GM23338 (cell line): ENCODE data around the gene NKX3-2. TPM values are rescaled to one million over a fixed set of nuclear protein-coding genes. Genes with fewer than 3 reads are reported as not detected.

Experiments used
- ATAC-seq: fragments of 200-7000 bp; cut with Tn5 transposase; 3 replicates; pipeline ENCODE4 v1.9.1; 2020
- DNase-seq: peaks from one replicate; pipeline ENCODE4 v3.0.0-alpha.2; 2015; ENCODE audit warnings: low spot score
- H2AFZ ChIP-seq: fragments of 200-600 bp; sonication (generic); 2 replicates; pipeline ENCODE4 v1.8.0; 2016; ENCODE audit warnings: antibody characterized with exemption, mild to moderate bottlenecking, moderate library complexity
- H3F3A ChIP-seq: fragments of 200-600 bp; sonication (generic); replicated peaks from 2 replicates; pipeline ENCODE4 v1.8.0; 2017; ENCODE audit warnings: antibody characterized with exemption, mixed run types, low read depth
- H3K27ac ChIP-seq: fragments of 200-600 bp; sonication (generic); 2 replicates; pipeline ENCODE4 v1.6.1; 2016; ENCODE audit warnings: low read depth
- H3K27me3 ChIP-seq: fragments of 200-600 bp; sonication (generic); 2 replicates; pipeline ENCODE4 v1.8.0; 2016; ENCODE audit warnings: mild to moderate bottlenecking, mixed run types, moderate library complexity; ENCODE audit not compliant: insufficient read depth
- H3K36me3 ChIP-seq: fragments of 200-600 bp; sonication (generic); 2 replicates; pipeline ENCODE4 v1.8.0; 2016; ENCODE audit warnings: mild to moderate bottlenecking; ENCODE audit not compliant: insufficient read depth
- H3K4me1 ChIP-seq: fragments of 200-600 bp; sonication (generic); 2 replicates; pipeline ENCODE4 v1.8.0; 2016; ENCODE audit warnings: mild to moderate bottlenecking, moderate library complexity; ENCODE audit not compliant: insufficient read depth
- H3K4me2 ChIP-seq: fragments of 200-600 bp; sonication (generic); 2 replicates; pipeline ENCODE4 v1.7.1; 2017; ENCODE audit warnings: mixed run types
- H3K4me3 ChIP-seq: fragments of 200-600 bp; sonication (generic); 2 replicates; pipeline ENCODE4 v1.6.1; 2016; ENCODE audit warnings: mixed run types
- H3K79me2 ChIP-seq: fragments of 200-600 bp; sonication (generic); replicated peaks from 2 replicates; pipeline ENCODE4 v1.8.0; 2017; ENCODE audit warnings: mild to moderate bottlenecking; ENCODE audit not compliant: insufficient read depth
- H3K9me2 ChIP-seq: fragments of 200-600 bp; sonication (generic); 2 replicates; pipeline ENCODE4 v1.8.0; 2017; ENCODE audit not compliant: insufficient read depth
- H4K20me1 ChIP-seq: fragments of 200-600 bp; sonication (generic); replicated peaks from 2 replicates; pipeline ENCODE4 v1.8.0; 2017; ENCODE audit warnings: mild to moderate bottlenecking; ENCODE audit not compliant: insufficient read depth
- H3K27ac Mint-ChIP-seq: 2 replicates; pipeline ENCODE4 v1.8.0; 2020; ENCODE audit warnings: inconsistent platforms, mild to moderate bottlenecking, moderate library complexity, mixed read lengths
- H3K27me3 Mint-ChIP-seq: 3 replicates; pipeline ENCODE4 v1.8.0; 2022; ENCODE audit warnings: low read depth, mild to moderate bottlenecking, moderate library complexity, mixed read lengths, inconsistent platforms; ENCODE audit not compliant: insufficient read depth, poor library complexity
- H3K36me3 Mint-ChIP-seq: 3 replicates; pipeline ENCODE4 v1.8.0; 2021; ENCODE audit warnings: low read depth, mild to moderate bottlenecking, inconsistent platforms, moderate library complexity, mixed read lengths
- H3K4me1 Mint-ChIP-seq: 3 replicates; pipeline ENCODE4 v1.8.0; 2020; ENCODE audit warnings: mild to moderate bottlenecking, inconsistent platforms, mixed read lengths
- H3K4me3 Mint-ChIP-seq: 3 replicates; pipeline ENCODE4 v1.8.0; 2021; ENCODE audit warnings: moderate library complexity, mild to moderate bottlenecking, inconsistent platforms, mixed read lengths
- H3K9me3 Mint-ChIP-seq: 3 replicates; pipeline ENCODE4 v1.8.0; 2020; ENCODE audit warnings: moderate library complexity, mild to moderate bottlenecking, inconsistent platforms, mixed read lengths
- CREB1 ChIP-seq: fragments of 250-450 bp; sonication (Bioruptor Pico); IDR thresholded peaks from 2 replicates; pipeline ENCODE4 v1.5.0; 2020; ENCODE audit warnings: low read depth, mild to moderate bottlenecking, moderate library complexity
- CTCF ChIP-seq, 2 experiments: fragments of 200-600 bp in 1 of 2; sonication (generic) in 1 of 2; conservative IDR thresholded peaks; 2 replicates each; pipeline versions ENCODE4 v1.5.1 to v1.6.1; 2016 to 2017; ENCODE audit warnings: antibody characterized with exemption in 2 of 2, low read depth in 2 of 2, mild to moderate bottlenecking in 2 of 2, moderate library complexity in 1 of 2
- ETS1 ChIP-seq: IDR thresholded peaks from 2 replicates; pipeline ENCODE4 v1.6.1; 2016; ENCODE audit warnings: antibody characterized with exemption
- EZH2 ChIP-seq: fragments of 200-600 bp; sonication (generic); IDR thresholded peaks from one replicate; pipeline ENCODE4 v1.8.0; 2017; ENCODE audit warnings: antibody characterized with exemption, mild to moderate bottlenecking, low read depth; ENCODE audit not compliant: unreplicated experiment
- EZH2phosphoT487 ChIP-seq: fragments of 200-600 bp; sonication (generic); IDR thresholded peaks from one replicate; pipeline ENCODE4 v1.8.1; 2018; ENCODE audit warnings: antibody characterized with exemption; ENCODE audit not compliant: unreplicated experiment
- JUNB ChIP-seq: IDR thresholded peaks from one replicate; pipeline ENCODE4 v1.6.1; 2016; ENCODE audit warnings: antibody characterized with exemption; ENCODE audit not compliant: unreplicated experiment
- NANOG ChIP-seq: IDR thresholded peaks from 2 replicates; pipeline ENCODE4 v1.6.1; 2016; ENCODE audit warnings: antibody characterized with exemption, borderline replicate concordance
- POLR2AphosphoS5 ChIP-seq: IDR thresholded peaks from 2 replicates; pipeline ENCODE4 v1.6.1; 2016; ENCODE audit warnings: antibody characterized with exemption, low read depth
- REST ChIP-seq: IDR thresholded peaks from one replicate; pipeline ENCODE4 v1.6.1; 2018; ENCODE audit warnings: antibody characterized with exemption; ENCODE audit not compliant: unreplicated experiment
- STAT1 ChIP-seq: IDR thresholded peaks from one replicate; pipeline ENCODE4 v1.6.1; 2016; ENCODE audit warnings: antibody characterized with exemption; ENCODE audit not compliant: unreplicated experiment
- ZNF114 ChIP-seq: fragments of 250-450 bp; sonication (Bioruptor Pico); IDR thresholded peaks from 2 replicates; pipeline ENCODE4 v1.5.0; 2020; ENCODE audit warnings: mild to moderate bottlenecking, moderate library complexity
- ZNF331 ChIP-seq: fragments of 250-450 bp; sonication (Bioruptor Pico); IDR thresholded peaks from 2 replicates; pipeline ENCODE4 v1.5.0; 2020; ENCODE audit warnings: low read depth, mild to moderate bottlenecking, moderate library complexity
- ZNF462 ChIP-seq: fragments of 250-450 bp; sonication (Bioruptor Pico); IDR thresholded peaks from 2 replicates; pipeline ENCODE4 v1.5.0; 2020; ENCODE audit warnings: mild to moderate bottlenecking, moderate library complexity
- polyA plus RNA-seq: library from polyadenylated mRNA; unstranded; fragments of >200 nt; fragmentation: Nextera tagmentation; extraction: Ambion mirVana; gene quantifications from 2 replicates; pipeline ENCODE4 v1.2.1, GENCODE V29; 2016
- total RNA-seq: library from RNA; depleted of rRNA; stranded (reverse); fragments of >200 nt; shearing (Covaris generic); gene quantifications from 2 replicates; pipeline ENCODE4 v1.2.3, GENCODE V29; 2014

Gene NKX3-2
- total and polyA plus RNA-seq, 2 experiments from 2014 or later, result 0.14 TPM; not detected in 1

GRCh38 chr4:13516315-13516860 lies 27.9 kb downstream of the NKX3-2 start (continued):
- no peak for TF ChIP-seq ZNF462
- no peak for TF ChIP-seq ZNF114
- no peak for TF ChIP-seq EZH2phosphoT487

GRCh38 chr4:13515268-13515667 lies 29.0 kb downstream of the NKX3-2 start:
- H3K36me3 ChIP-seq, result no peaks in the 10 kb centered on the region
- DNase-seq (no peak), ATAC-seq (no peak)
- H3K4me2 ChIP-seq, result no peak overlapping the region
- no peak overlapping the region for H3K27ac Mint-ChIP-seq
- peaks cover 8% of the 10 kb centered on the region for H3K27me3 ChIP-seq
- H3K4me3 ChIP-seq, result no peak overlapping the region
- no peak overlapping the region for H2AFZ ChIP-seq
- H3K9me3 Mint-ChIP-seq, result no peaks in the 10 kb centered on the region; the same call in 2 of the 3 replicates
- H3F3A ChIP-seq, result no peaks in the 10 kb centered on the region
- H3K4me1 Mint-ChIP-seq, result peaks cover 65% of the 10 kb centered on the region
- no peak overlapping the region for H3K27ac ChIP-seq
- no peaks in the 10 kb centered on the region for H4K20me1 ChIP-seq
- H3K36me3 Mint-ChIP-seq, result no peaks in the 10 kb centered on the region
- H3K4me1 ChIP-seq, result peaks cover 47% of the 10 kb centered on the region
- H3K79me2 ChIP-seq, result no peaks in the 10 kb centered on the region
- H3K4me3 Mint-ChIP-seq, result no peak overlapping the region
- H3K27me3 Mint-ChIP-seq, result no peaks in the 10 kb centered on the region
- no peaks in the 10 kb centered on the region for H3K9me2 ChIP-seq
- TF ChIP-seq EZH2phosphoT487 (no peak), JUNB (no peak), POLR2AphosphoS5 (no peak), CREB1 (no peak), ETS1 (no peak), CTCF (conservative IDR thresholded peaks at IDR 0.05; ENCODE audit: low read depth in 2 of 2) (no peak), NANOG (no peak), REST (no peak), ZNF114 (no peak), STAT1 (no peak), EZH2 (no peak), ZNF331 (no peak)
